Stimulated activated memory B cell treated with anti-CD40 and anti-IgM and Interleukin-4, amounts not matched to agents 10 μg/mL and 1 μg/mL and 100 μg/mL, for 72 hours (primary cell): ENCODE data around the gene NOX4.
"Not testable (repeated sequence)": the region's sequence is repeated elsewhere in the genome, so short reads cannot be mapped to it uniquely, and the experiment has no call there.

ENCODE experiments used
- ATAC-seq: fragments of 150-1000 bp; cut with Tn5 transposase; 2 replicates; pipeline ENCODE4 v1.10.0; 2021
- H3K27ac Mint-ChIP-seq: one replicate; pipeline ENCODE4 v1.8.0; 2022; ENCODE audit warnings: mild to moderate bottlenecking, mixed read lengths
- H3K27me3 Mint-ChIP-seq: one replicate; pipeline ENCODE4 v1.8.0; 2022; ENCODE audit warnings: mixed read lengths
- H3K36me3 Mint-ChIP-seq: one replicate; pipeline ENCODE4 v1.8.0; 2022; ENCODE audit warnings: mixed read lengths
- H3K4me1 Mint-ChIP-seq: one replicate; pipeline ENCODE4 v1.8.0; 2022; ENCODE audit warnings: mixed read lengths
- H3K4me3 Mint-ChIP-seq: one replicate; pipeline ENCODE4 v1.8.0; 2022; ENCODE audit warnings: mild to moderate bottlenecking, moderate library complexity, mixed read lengths
- H3K9me3 Mint-ChIP-seq: one replicate; pipeline ENCODE4 v1.8.0; 2022; ENCODE audit warnings: mixed read lengths

Gene NOX4

DNA sequence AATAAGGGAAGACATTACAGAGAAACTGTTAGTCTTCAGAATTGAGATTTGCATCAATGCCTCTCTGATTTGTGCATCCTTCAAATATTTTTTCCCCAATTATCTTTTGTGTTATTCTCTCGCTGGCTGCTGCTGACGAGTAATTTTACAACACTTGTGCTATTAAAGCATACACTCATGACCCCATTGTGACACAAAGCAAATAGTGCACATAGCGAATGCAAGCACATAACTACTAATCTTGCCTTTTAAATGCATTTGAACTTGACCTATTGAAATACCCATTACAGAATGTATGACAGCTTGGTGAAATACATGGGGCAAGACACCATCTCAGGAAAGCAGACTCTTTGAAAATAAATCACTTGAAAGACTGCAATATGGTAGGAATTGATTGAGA lies 180.6 kb downstream of the NOX4 start:
- H3K4me1 Mint-ChIP-seq, H3K36me3 Mint-ChIP-seq, H3K4me3 Mint-ChIP-seq, H3K27me3 Mint-ChIP-seq, ATAC-seq, H3K9me3 Mint-ChIP-seq, H3K27ac Mint-ChIP-seq: not testable (repeated sequence)

- H3K27me3 Mint-ChIP-seq, H3K4me1 Mint-ChIP-seq, H3K4me3 Mint-ChIP-seq, H3K27ac Mint-ChIP-seq, H3K36me3 Mint-ChIP-seq, ATAC-seq, H3K9me3 Mint-ChIP-seq: not testable (repeated sequence)
Observed at GRCh38 chr11:89309321-89309985, 181.7 kb downstream of the NOX4 start.

DNA sequence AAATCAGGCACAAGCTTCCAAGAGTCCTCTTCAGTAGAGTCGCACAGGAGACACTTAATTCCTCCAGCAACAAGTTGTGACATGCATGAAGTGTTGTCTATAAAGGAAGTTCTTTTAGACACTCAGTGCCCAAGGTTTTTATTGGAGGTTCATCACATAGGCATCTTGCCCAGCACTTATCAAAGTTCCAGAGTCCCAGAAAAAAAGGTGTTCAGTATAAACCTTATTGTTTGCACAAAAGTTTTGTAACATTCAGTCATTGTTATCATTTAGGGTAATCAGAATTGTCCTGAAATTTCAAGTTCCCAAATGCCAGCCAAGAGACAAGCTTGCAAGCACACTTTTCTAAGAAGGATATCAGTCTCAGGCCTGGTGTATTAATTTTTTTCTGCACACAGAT lies 182.9 kb downstream of the NOX4 start:
- H3K9me3 Mint-ChIP-seq, H3K36me3 Mint-ChIP-seq, ATAC-seq, H3K27ac Mint-ChIP-seq, H3K4me1 Mint-ChIP-seq, H3K27me3 Mint-ChIP-seq, H3K4me3 Mint-ChIP-seq: not testable (repeated sequence)

GRCh38 chr11:89303029-89303428 lies 188.1 kb downstream of the NOX4 start:
- ATAC-seq, H3K27ac Mint-ChIP-seq, H3K4me3 Mint-ChIP-seq, H3K27me3 Mint-ChIP-seq, H3K36me3 Mint-ChIP-seq, H3K9me3 Mint-ChIP-seq, H3K4me1 Mint-ChIP-seq: not testable (repeated sequence)

DNA sequence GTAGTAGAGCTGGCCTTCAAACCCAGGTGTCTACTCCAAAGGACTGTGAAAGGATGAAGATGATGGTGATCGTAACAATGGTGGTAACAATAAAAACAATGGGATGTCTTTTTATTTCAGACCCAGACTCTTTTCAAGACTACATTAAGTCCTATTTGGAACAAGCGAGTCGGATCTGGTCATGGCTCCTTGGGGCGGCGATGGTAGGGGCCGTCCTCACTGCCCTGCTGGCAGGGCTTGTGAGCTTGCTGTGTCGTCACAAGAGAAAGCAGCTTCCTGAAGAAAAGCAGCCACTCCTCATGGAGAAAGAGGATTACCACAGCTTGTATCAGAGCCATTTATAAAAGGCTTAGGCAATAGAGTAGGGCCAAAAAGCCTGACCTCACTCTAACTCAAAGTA lies 196.2 kb downstream of the NOX4 start:
- not testable (repeated sequence) for H3K36me3 Mint-ChIP-seq, H3K4me1 Mint-ChIP-seq, H3K27ac Mint-ChIP-seq, ATAC-seq, H3K4me3 Mint-ChIP-seq, H3K9me3 Mint-ChIP-seq, H3K27me3 Mint-ChIP-seq

- Mint-ChIP-seq H3K27ac (no peak overlapping the region), H3K4me1 (no peaks in the 10 kb centered on the region), H3K27me3 (no peaks in the 10 kb centered on the region), H3K9me3 (peaks cover 2% of the 10 kb centered on the region), H3K36me3 (no peaks in the 10 kb centered on the region), H3K4me3 (no peak overlapping the region)
- no peak for ATAC-seq
Observed at GRCh38 chr11:89293965-89294679, 197.1 kb downstream of the NOX4 start.

DNA sequence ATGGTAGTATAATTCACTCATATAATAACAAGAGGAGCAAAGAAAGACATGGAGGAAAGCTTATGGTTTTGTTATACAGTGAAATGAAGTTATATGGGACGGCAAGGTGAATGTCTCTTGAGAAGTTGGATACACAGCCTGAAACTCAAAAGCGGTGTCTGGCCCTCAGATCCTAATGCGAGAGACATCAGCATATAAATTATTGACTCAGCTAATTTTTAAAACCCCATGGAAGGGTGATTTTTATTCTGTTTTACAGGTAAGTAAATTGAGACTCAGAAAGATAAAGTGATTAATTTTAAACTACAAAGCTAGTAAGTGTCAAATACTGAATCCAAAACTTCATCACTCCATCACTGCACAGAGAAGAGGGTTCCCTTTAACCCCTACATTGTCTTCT lies 203.2 kb downstream of the NOX4 start:
- H3K4me1 Mint-ChIP-seq, H3K27me3 Mint-ChIP-seq, H3K27ac Mint-ChIP-seq, H3K36me3 Mint-ChIP-seq, H3K4me3 Mint-ChIP-seq, H3K9me3 Mint-ChIP-seq, ATAC-seq: not testable (repeated sequence)

- H3K36me3 Mint-ChIP-seq, H3K4me3 Mint-ChIP-seq, H3K27ac Mint-ChIP-seq, H3K27me3 Mint-ChIP-seq, H3K9me3 Mint-ChIP-seq, ATAC-seq, H3K4me1 Mint-ChIP-seq: not testable (repeated sequence)
Observed at GRCh38 chr11:89286601-89287000, 204.6 kb downstream of the NOX4 start.

GRCh38 chr11:89281032-89281677 lies 210.0 kb downstream of the NOX4 start:
- not testable (repeated sequence) for ATAC-seq, H3K27me3 Mint-ChIP-seq, H3K9me3 Mint-ChIP-seq, H3K4me3 Mint-ChIP-seq, H3K36me3 Mint-ChIP-seq, H3K4me1 Mint-ChIP-seq, H3K27ac Mint-ChIP-seq

DNA sequence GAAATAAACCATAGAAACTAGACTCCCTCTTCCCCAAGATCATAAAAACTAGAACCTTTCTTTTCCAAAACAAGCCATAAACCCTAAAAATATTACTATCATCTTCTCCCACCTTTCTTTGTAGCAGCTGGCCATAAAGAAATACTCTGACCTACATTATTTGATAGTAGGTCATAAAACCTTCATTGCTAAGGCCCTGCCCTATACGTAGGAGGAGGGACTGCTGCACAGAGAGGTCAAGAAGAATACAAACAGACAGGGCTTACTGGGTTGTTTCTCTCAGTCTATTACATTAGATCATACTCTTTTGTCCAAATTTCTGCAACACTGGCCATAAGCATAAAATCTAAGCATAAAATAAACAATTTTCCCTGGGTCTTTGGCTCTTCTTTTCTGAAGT lies 212.0 kb downstream of the NOX4 start:
- Mint-ChIP-seq H3K27ac (no peak overlapping the region), H3K9me3 (peaks cover 2% of the 10 kb centered on the region), H3K27me3 (no peaks in the 10 kb centered on the region), H3K4me3 (no peak overlapping the region), H3K36me3 (no peaks in the 10 kb centered on the region), H3K4me1 (no peaks in the 10 kb centered on the region)
- ATAC-seq: no peak

GRCh38 chr11:89275966-89276365 lies 215.2 kb downstream of the NOX4 start:
- Mint-ChIP-seq H3K36me3 (no peaks in the 10 kb centered on the region), H3K4me3 (no peak overlapping the region), H3K27ac (no peak overlapping the region), H3K27me3 (no peaks in the 10 kb centered on the region), H3K4me1 (no peaks in the 10 kb centered on the region), H3K9me3 (peaks cover 2% of the 10 kb centered on the region)
- no peak for ATAC-seq
